Measurements from ENCODE around the gene PTGDS. TPM values are rescaled to one million over a fixed set of nuclear protein-coding genes. Genes with fewer than 3 reads are reported as not detected.
A peak's percentile ranks its signal among the peaks of the same experiment; 100 is the strongest.

PTGDS gene
- polyA plus RNA-seq, 4 donors, result 0.86 to 38.0 (median 19.4) TPM

GRCh38 chr9:136944212-136944518 lies 33.1 kb upstream of the PTGDS start:
- peak overlapping the region; percentile 78 to 91 (median 91) for H3K27ac ChIP-seq (ENCODE audit: low read depth in 1 of 3, low read length in 2 of 3)
- H3K4me1 ChIP-seq (ENCODE audit: control insufficient read depth in 3 of 3, insufficient read depth in 2 of 3, low read depth in 1 of 3, low read length in 2 of 3), result peaks cover 0 to 47% (median 4%) of the 10 kb centered on the region in 3 donors
- FAIRE-seq, result no peak
- peak overlapping the region; percentile 89 to 97 (median 90) for H3K4me3 ChIP-seq (ENCODE audit: low read depth in 1 of 3, low read length in 3 of 3)
- H3K9me3 ChIP-seq (ENCODE audit: control insufficient read depth in 2 of 2, insufficient read depth in 1 of 2, low read depth in 1 of 2, low read length in 1 of 2), result no peaks in the 10 kb centered on the region
- H3K27me3 ChIP-seq (ENCODE audit: control insufficient read depth in 3 of 3, insufficient read depth in 3 of 3, low read length in 3 of 3), result no peaks in the 10 kb centered on the region
- no peak for DNase-seq
- 0% methylated on average over 36 to 45 of the region's 45 CpGs for WGBS, 3 donors
- peaks cover 17 to 56% (median 23%) of the 10 kb centered on the region in 3 donors for H3K36me3 ChIP-seq (ENCODE audit: control insufficient read depth in 3 of 3, insufficient read depth in 2 of 3, low read depth in 1 of 3, low read length in 3 of 3)

- FAIRE-seq (no peak), DNase-seq (peak; percentile 96 to 97)
- peak within 1 kb of the TSS; percentile 78 to 91 (median 91) for H3K27ac ChIP-seq (ENCODE audit: low read depth in 1 of 3, low read length in 2 of 3)
- WGBS, 3 donors, result 3 to 4% (median 4%) methylated on average over 46 to 74 of the region's 74 CpGs
- no peaks in the 10 kb centered on the region for H3K9me3 ChIP-seq (ENCODE audit: control insufficient read depth in 2 of 2, insufficient read depth in 1 of 2, low read depth in 1 of 2, low read length in 1 of 2)
- peaks cover 0 to 48% (median 6%) of the 10 kb centered on the region in 3 donors for H3K4me1 ChIP-seq (ENCODE audit: control insufficient read depth in 3 of 3, insufficient read depth in 2 of 3, low read depth in 1 of 3, low read length in 2 of 3)
- peaks cover 16 to 50% (median 21%) of the 10 kb centered on the region in 3 donors for H3K36me3 ChIP-seq (ENCODE audit: control insufficient read depth in 3 of 3, insufficient read depth in 2 of 3, low read depth in 1 of 3, low read length in 3 of 3)
- peak within 1 kb of the TSS; percentile 89 to 97 (median 90) for H3K4me3 ChIP-seq (ENCODE audit: low read depth in 1 of 3, low read length in 3 of 3)
- H3K27me3 ChIP-seq (ENCODE audit: control insufficient read depth in 3 of 3, insufficient read depth in 3 of 3, low read length in 3 of 3), result no peaks in the 10 kb centered on the region
These were observed 32.6 kb upstream of the PTGDS start, which contains the start of the genes C8G and FBXW5 for GRCh38 chr9:136944519-136945332. C8G (plus strand) TSS chr9:136945243; CDS start chr9:136945321, 78 bp downstream. FBXW5 (minus strand) TSS chr9:136944738; CDS start chr9:136944083, 655 bp downstream.

DNA sequence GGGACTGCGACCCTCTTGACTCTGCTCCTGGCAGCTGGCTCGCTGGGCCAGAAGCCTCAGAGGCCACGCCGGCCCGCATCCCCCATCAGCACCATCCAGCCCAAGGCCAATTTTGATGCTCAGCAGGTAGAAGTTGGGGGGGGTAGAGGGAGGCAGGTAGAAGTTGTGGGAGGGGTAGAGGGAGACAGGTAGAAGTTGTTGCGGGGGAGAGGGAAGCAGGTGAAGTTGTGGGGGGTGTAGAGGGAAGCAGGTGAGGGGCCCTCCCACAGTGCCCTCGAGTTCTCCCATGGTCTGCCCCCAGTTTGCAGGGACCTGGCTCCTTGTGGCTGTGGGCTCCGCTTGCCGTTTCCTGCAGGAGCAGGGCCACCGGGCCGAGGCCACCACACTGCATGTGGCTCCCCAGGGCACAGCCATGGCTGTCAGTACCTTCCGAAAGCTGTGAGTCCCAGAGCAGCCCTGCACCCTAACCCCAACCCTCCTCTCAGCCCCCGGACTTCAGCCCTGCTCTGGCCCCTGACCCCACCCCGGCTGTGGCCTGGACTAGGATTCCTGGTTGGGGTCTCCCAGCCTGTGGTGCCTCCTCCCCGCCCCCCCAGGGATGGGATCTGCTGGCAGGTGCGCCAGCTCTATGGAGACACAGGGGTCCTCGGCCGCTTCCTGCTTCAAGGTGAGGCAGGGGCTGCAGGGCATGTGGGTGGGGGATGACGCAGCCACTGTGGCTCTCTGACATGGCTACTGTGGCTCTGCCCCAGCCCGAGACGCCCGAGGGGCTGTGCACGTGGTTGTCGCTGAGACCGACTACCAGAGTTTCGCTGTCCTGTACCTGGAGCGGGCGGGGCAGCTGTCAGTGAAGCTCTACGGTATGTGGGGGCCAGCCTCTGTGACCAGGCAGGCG lies 31.7 kb upstream of the PTGDS start:
- no peaks in the 10 kb centered on the region for H3K27me3 ChIP-seq (ENCODE audit: control insufficient read depth in 3 of 3, insufficient read depth in 3 of 3, low read length in 3 of 3)
- DNase-seq (peak in 1 of 2 donors; percentile 43), FAIRE-seq (no peak)
- H3K4me1 ChIP-seq (ENCODE audit: control insufficient read depth in 3 of 3, insufficient read depth in 2 of 3, low read depth in 1 of 3, low read length in 2 of 3), result peaks cover 0 to 53% (median 6%) of the 10 kb centered on the region in 3 donors
- no peaks in the 10 kb centered on the region for H3K9me3 ChIP-seq (ENCODE audit: control insufficient read depth in 2 of 2, insufficient read depth in 1 of 2, low read depth in 1 of 2, low read length in 1 of 2)
- H3K27ac ChIP-seq (ENCODE audit: low read depth in 1 of 3, low read length in 2 of 3), result peak overlapping the region in 2 of 3 donors; percentile 18 to 71
- H3K4me3 ChIP-seq (ENCODE audit: low read depth in 1 of 3, low read length in 3 of 3), result peak overlapping the region in 2 of 3 donors; percentile 34 to 40
- WGBS, 3 donors, result 79 to 86% (median 81%) methylated on average over 26 to 30 of the region's 30 CpGs
- H3K36me3 ChIP-seq (ENCODE audit: control insufficient read depth in 3 of 3, insufficient read depth in 2 of 3, low read depth in 1 of 3, low read length in 3 of 3), result peaks cover 13 to 42% (median 17%) of the 10 kb centered on the region in 3 donors

DNA sequence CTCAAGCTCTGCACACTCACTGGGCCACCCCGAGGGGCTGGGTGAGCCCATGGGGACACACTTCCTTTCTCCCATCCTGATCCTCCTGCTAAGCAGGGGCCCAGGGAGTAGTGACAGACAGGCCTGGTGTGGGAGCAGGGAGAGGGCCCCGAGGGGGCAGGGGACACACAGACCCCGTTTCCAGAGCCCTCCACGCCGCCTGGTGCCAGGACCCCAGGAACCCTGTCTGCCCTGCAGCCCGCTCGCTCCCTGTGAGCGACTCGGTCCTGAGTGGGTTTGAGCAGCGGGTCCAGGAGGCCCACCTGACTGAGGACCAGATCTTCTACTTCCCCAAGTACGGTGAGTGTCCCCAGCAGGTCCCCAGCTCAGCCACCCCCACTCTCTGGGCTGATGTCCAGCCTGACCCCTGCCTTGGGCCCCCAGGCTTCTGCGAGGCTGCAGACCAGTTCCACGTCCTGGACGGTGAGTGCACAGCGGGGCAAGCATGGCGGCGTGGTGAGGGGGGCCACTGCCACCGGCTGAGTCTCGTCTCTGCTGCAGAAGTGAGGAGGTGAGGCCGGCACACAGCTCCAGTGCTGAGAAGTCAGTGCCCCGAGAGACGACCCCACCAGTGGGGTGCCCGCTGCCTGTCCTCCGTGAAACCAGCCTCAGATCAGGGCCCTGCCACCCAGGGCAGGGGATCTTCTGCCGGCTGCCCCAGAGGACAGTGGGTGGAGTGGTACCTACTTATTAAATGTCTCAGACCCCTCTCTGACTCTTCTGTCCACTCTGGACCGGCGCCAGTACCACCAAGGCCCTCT lies 30.9 kb upstream of the PTGDS start:
- Histone ChIP-seq H3K4me1 (ENCODE audit: control insufficient read depth in 3 of 3, insufficient read depth in 2 of 3, low read depth in 1 of 3, low read length in 2 of 3) (peaks cover 0 to 61% (median 6%) of the 10 kb centered on the region in 3 donors), H3K27ac (ENCODE audit: low read depth in 1 of 3, low read length in 2 of 3) (peak overlapping the region in 1 of 3 donors; percentile 71), H3K27me3 (ENCODE audit: control insufficient read depth in 3 of 3, insufficient read depth in 3 of 3, low read length in 3 of 3) (no peaks in the 10 kb centered on the region), H3K9me3 (ENCODE audit: control insufficient read depth in 2 of 2, insufficient read depth in 1 of 2, low read depth in 1 of 2, low read length in 1 of 2) (no peaks in the 10 kb centered on the region), H3K4me3 (ENCODE audit: low read depth in 1 of 3, low read length in 3 of 3) (peak overlapping the region in 2 of 3 donors; percentile 34 to 40), H3K36me3 (ENCODE audit: control insufficient read depth in 3 of 3, insufficient read depth in 2 of 3, low read depth in 1 of 3, low read length in 3 of 3) (peaks cover 7 to 39% (median 10%) of the 10 kb centered on the region in 3 donors)
- FAIRE-seq (no peak), DNase-seq (no peak)
- 77 to 83% (median 79%) methylated on average over 20 to 27 of the region's 27 CpGs for WGBS, 3 donors

- peak overlapping the region in 1 of 3 donors; percentile 98 for H3K27ac ChIP-seq (ENCODE audit: low read depth in 1 of 3, low read length in 2 of 3)
- H3K27me3 ChIP-seq (ENCODE audit: control insufficient read depth in 3 of 3, insufficient read depth in 3 of 3, low read length in 3 of 3), result no peaks in the 10 kb centered on the region
- H3K4me1 ChIP-seq (ENCODE audit: control insufficient read depth in 3 of 3, insufficient read depth in 2 of 3, low read depth in 1 of 3, low read length in 2 of 3), result peaks cover 0 to 70% (median 6%) of the 10 kb centered on the region in 3 donors
- FAIRE-seq (no peak), DNase-seq (no peak)
- H3K36me3 ChIP-seq (ENCODE audit: control insufficient read depth in 3 of 3, insufficient read depth in 2 of 3, low read depth in 1 of 3, low read length in 3 of 3), result peaks cover 0 to 37% (median 1%) of the 10 kb centered on the region in 3 donors
- WGBS, 3 donors, result 51 to 68% (median 54%) methylated on average over 23 to 26 of the region's 26 CpGs
- no peak overlapping the region for H3K4me3 ChIP-seq (ENCODE audit: low read depth in 1 of 3, low read length in 3 of 3)
- no peaks in the 10 kb centered on the region for H3K9me3 ChIP-seq (ENCODE audit: control insufficient read depth in 2 of 2, insufficient read depth in 1 of 2, low read depth in 1 of 2, low read length in 1 of 2)
These were observed 30.0 kb upstream of the PTGDS start for GRCh38 chr9:136947028-136947891.

- H3K9me3 ChIP-seq (ENCODE audit: control insufficient read depth in 2 of 2, insufficient read depth in 1 of 2, low read depth in 1 of 2, low read length in 1 of 2), result no peaks in the 10 kb centered on the region
- peaks cover 0 to 35% (median 0%) of the 10 kb centered on the region in 3 donors for H3K36me3 ChIP-seq (ENCODE audit: control insufficient read depth in 3 of 3, insufficient read depth in 2 of 3, low read depth in 1 of 3, low read length in 3 of 3)
- no peaks in the 10 kb centered on the region for H3K27me3 ChIP-seq (ENCODE audit: control insufficient read depth in 3 of 3, insufficient read depth in 3 of 3, low read length in 3 of 3)
- no peak overlapping the region for H3K4me3 ChIP-seq (ENCODE audit: low read depth in 1 of 3, low read length in 3 of 3)
- H3K27ac ChIP-seq (ENCODE audit: low read depth in 1 of 3, low read length in 2 of 3), result peak overlapping the region; percentile 41 to 98 (median 42)
- 27 to 41% (median 38%) methylated on average over 15 of the region's 15 CpGs for WGBS, 3 donors
- DNase-seq (peak; percentile 41 to 63), FAIRE-seq (no peak)
- H3K4me1 ChIP-seq (ENCODE audit: control insufficient read depth in 3 of 3, insufficient read depth in 2 of 3, low read depth in 1 of 3, low read length in 2 of 3), result peaks cover 0 to 67% (median 6%) of the 10 kb centered on the region in 3 donors
These were observed 29.3 kb upstream of the PTGDS start for GRCh38 chr9:136947955-136948510.

- H3K4me1 ChIP-seq (ENCODE audit: control insufficient read depth in 3 of 3, insufficient read depth in 2 of 3, low read depth in 1 of 3, low read length in 2 of 3), result peaks cover 0 to 62% (median 4%) of the 10 kb centered on the region in 3 donors
- H3K4me3 ChIP-seq (ENCODE audit: low read depth in 1 of 3, low read length in 3 of 3), result peak overlapping the region; percentile 37 to 90 (median 54)
- H3K36me3 ChIP-seq (ENCODE audit: control insufficient read depth in 3 of 3, insufficient read depth in 2 of 3, low read depth in 1 of 3, low read length in 3 of 3), result peaks cover 0 to 40% (median 0%) of the 10 kb centered on the region in 3 donors
- no peaks in the 10 kb centered on the region for H3K9me3 ChIP-seq (ENCODE audit: control insufficient read depth in 2 of 2, insufficient read depth in 1 of 2, low read depth in 1 of 2, low read length in 1 of 2)
- H3K27me3 ChIP-seq (ENCODE audit: control insufficient read depth in 3 of 3, insufficient read depth in 3 of 3, low read length in 3 of 3), result no peaks in the 10 kb centered on the region
- FAIRE-seq (no peak), DNase-seq (peak; percentile 42 to 84)
- H3K27ac ChIP-seq (ENCODE audit: low read depth in 1 of 3, low read length in 2 of 3), result peak overlapping the region; percentile 92 to 98 (median 93)
- WGBS, 3 donors, result 4 to 9% (median 5%) methylated on average over 16 to 22 of the region's 22 CpGs
These were observed 28.0 kb upstream of the PTGDS start for GRCh38 chr9:136949239-136949816.

All from small intestine (tissue), 7 donors.